Pulmonary artery endothelial cell (primary cell): Measurements from ENCODE around the gene SOX12. TPM values are rescaled to one million over a fixed set of nuclear protein-coding genes. Genes with fewer than 3 reads are reported as not detected.
A peak's percentile ranks its signal among the peaks of the same experiment; 100 is the strongest.

Experiments
- DNase-seq: peaks from one replicate; pipeline ENCODE4 v3.0.0-alpha.2; 2011; ENCODE audit warnings: low read depth, low spot score
- total RNA-seq: library from RNA; depleted of rRNA; stranded (reverse); fragments of >200 nt; gene quantifications from 2 replicates; pipeline ENCODE4 v1.2.3, GENCODE V29; 2014

Gene SOX12
- total RNA-seq, result 4.3 and 5.6 TPM in 2 replicates

- no peak for DNase-seq
Measured at GRCh38 chr20:325045-325888, at the start of gene SOX12. SOX12 (plus strand) TSS chr20:325552; CDS start chr20:325925, 373 bp downstream.

DNA sequence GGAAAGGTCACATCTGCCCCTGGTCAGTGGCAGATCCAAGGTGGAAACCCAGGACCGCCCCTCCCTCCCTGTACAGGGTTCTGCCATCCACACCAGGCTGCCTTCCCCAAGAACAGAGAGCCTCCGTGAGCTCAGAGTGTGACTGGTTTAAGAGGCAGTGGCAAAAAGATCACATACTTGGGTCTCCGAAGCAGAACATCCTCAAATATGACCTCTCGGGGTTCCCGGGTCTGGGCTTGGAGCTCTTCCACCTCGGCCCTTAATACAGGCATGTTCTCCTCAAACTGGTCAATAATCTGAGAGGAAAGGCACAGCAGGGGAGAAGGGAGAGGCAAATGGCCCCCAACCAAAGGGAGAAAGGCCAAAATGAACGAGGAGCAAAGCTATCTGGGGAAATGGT, 49.6 kb upstream of the SOX12 start:
- no peak for DNase-seq

DNA sequence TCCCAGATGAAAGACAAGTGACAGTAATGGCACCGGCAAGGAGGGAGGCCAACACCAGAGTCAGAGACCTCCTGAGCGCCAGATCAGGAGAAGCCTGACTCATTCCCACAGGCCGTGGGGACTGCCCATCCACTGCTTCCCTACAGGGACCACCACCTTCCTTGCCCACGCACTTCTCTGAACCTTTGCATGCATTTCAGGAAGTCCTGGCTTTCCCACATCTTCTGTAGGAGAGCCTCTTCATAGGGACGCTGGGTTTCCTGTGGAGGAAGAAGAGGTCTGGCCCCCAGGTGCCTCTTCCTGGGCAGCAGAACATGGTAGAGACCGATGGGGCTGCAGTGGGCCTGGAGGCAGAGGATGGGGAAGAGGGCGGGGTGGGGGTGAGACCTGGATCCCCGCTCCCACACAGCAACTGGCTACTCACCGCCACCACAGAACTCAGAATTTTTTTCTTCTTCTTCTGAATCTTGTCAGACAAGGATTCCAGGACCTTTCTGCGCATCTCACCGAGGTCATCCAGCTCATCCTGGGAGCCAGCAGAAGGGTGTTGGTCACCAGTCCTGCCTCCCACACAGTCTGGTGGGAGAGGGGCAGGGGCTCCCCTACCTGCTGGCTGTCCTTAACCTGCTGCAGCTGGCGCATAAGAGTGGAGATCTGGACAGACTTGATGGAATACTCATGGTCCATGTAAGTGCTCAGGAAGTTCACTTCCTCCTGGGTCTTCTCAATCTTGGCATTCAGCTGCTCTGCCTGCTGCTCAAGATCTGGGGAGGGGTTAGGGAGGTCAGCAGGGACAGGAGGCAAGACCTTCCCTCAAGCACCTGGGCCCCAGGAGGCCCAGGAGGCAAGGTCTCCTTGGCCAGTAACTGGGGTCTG, 48.5 kb upstream of the SOX12 start:
- no peak for DNase-seq

- DNase-seq, result no peak
Measured at GRCh38 chr20:277496-277781, 47.9 kb upstream of the SOX12 start.

DNA sequence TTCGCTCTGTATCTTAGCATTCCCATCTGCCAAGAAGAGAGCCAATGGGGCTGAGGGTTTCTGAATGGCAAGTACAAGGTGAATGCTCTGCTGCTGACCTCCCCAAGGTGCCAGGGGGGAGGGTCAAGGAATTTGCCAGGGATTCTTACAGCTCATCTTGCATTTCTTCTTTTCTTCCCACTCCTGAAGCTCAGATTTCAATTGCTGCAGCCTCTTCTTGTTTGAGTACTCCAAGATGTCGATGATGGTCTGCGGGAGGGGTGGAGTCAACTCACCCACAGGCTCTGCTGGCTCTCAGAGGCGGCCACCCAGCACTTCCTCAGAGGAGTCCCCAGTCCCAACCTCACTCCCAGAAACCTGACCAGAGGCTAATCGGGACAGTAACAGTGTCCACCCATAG, 47.2 kb upstream of the SOX12 start:
- DNase-seq, result no peak

DNA sequence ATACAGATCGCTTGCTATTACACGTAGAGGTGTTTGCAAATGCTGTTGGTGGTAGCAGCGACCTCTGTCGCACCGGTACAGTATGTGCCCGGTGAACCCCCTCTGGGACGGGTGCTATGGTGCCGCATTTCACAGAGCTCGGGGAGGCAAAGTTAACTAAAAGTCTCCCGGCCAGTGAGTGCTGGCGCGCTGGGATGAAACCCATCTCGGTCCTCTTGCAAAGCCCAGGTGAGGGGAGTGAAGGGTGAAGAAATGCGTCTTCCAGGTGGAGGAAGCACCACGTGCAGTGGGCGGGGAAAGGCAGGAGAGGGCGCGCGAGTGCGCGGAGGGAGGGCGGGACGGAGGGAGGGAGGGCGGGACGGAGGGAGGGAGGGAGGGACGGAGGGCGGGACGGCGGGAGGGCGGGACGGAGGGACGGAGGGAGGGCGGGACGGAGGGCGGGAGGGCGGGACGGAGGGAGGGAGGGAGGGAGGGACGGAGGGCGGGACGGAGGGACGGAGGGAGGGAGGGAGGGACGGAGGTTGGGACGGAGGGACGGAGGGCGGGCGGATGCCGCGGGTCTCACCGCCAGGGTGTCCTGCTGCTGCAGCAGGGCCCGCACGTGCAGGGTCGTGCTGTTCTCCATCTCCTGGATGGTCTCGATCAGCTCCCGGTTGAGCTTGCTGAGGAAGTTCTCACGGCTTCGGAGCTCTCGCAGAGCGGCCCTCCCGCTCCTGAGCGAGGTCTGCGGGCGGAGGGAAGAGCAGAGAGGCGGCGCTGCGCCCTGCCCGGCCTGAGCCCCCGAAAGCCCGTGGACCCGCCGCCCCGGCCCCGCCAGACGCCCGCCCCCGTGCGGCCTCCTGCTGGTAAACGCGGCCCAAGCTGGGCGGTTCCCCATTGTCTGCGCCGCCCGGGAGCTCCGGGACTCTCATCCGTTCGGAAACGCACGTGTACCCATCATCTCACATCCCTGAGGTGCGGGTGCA, 46.5 kb upstream of the SOX12 start:
- DNase-seq, result no peak

DNA sequence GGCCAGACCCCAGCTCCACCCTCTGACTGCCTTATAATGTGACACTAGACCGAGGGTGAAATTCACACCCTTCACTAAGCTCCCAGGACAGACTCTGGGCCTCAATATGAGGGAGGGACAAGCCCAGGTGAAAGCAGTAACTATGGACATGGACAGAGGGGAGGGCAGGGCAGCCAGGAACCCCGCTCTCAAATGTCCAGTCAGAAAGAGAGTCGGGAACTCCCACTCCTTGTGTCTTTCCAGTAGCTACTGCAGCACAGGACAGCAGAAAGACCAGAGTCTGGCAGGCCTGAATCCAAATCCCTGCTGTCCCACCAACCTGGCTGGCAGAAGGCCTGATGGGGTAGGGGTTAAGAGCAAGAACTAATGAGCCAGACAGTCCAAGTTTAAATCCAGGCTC, 41.2 kb upstream of the SOX12 start:
- no peak for DNase-seq

DNA sequence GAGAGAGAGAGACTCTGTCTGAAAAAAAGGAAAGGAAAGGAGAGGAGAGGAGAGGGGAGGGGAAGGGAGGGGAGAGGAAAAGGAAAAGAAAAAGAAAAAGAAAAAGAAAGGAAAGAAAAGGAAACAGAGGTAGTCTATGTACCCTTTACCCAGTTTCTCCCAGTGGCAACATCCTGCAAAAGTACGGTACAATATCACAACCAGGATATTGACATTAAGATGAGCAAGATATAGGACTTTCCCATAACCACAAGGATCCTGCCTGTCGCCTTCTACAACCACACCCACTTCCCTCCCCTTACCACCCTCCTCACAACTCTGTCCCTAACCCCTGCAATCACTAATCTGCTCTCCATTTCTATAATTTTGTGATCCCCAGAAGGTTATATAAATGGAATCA, 38.8 kb upstream of the SOX12 start:
- DNase-seq, result no peak

GRCh38 chr20:288956-289692, 36.2 kb upstream of the SOX12 start:
- DNase-seq, result no peak

DNA sequence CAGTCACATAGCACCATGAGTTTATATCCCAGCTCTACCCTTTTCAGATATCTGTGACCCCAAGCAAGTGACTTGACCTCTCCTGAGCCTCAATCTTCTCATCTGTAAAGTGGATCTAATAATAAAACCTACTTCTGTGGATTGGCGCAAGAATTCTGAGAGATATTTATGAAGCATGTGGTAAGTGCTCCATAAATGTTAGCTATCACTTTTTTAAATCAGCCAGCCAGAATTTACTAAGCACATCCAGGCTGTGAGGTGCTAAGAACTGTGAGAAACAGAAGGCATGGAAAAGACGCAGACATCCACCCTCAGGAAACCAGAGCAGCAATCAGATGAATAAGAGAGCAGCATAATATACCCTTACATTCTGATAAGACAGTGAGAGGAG, 35.7 kb upstream of the SOX12 start:
- DNase-seq, result no peak

- DNase-seq, result peak; percentile 75
Measured at GRCh38 chr20:290084-290831, 35.1 kb upstream of the SOX12 start, which contains the start of gene C20orf96. C20orf96 (minus strand) TSS chr20:290750; CDS start chr20:290610, 140 bp downstream.

- no peak for DNase-seq
Measured at GRCh38 chr20:294602-295001, 30.8 kb upstream of the SOX12 start.

- DNase-seq, result no peak
Measured at GRCh38 chr20:295804-296203, 29.5 kb upstream of the SOX12 start.

DNA sequence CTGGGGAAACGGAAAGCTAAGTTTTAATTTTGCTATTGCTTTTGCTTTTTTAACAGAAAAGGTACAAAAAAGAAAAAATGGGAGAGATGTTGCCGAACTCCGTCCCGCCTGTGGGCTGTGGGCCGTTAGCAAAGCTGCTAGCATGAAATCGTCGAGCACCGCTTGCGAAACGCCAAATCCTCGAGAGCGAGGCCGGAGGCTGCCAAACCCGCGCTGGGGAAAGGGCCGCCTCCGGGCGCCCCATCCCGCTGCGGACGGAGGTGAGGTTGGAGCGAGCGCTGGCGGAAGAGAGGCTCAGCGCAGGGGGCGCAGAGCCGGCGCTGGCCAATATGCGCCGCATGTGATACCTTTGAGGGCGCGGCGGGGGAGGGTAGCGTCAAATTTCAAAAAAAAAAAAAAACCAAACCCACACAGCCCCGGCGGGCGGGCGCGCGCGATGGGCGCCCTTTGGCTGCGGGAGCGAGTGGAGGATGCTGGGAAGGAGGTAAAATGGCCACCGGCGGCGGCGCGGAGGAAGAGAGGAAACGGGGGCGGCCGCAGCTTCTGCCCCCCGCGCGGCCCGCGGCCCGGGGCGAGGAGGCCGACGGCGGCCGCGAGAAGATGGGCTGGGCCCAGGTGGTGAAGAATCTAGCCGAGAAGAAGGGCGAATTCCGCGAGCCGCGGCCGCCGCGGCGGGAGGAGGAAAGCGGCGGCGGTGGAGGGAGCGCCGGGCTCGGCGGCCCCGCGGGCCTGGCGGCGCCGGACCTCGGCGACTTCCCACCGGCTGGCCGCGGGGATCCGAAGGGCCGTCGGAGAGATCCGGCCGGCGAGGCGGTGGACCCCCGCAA, 28.0 kb upstream of the SOX12 start, which contains the start of gene ZCCHC3:
ZCCHC3 (plus strand) TSS at position 473 of the 827 bp plus-strand sequence; CDS start at position 490, 17 bp downstream.
- DNase-seq, result peak; percentile 53

GRCh38 chr20:297925-298775, 27.2 kb upstream of the SOX12 start:
- DNase-seq, result no peak

DNA sequence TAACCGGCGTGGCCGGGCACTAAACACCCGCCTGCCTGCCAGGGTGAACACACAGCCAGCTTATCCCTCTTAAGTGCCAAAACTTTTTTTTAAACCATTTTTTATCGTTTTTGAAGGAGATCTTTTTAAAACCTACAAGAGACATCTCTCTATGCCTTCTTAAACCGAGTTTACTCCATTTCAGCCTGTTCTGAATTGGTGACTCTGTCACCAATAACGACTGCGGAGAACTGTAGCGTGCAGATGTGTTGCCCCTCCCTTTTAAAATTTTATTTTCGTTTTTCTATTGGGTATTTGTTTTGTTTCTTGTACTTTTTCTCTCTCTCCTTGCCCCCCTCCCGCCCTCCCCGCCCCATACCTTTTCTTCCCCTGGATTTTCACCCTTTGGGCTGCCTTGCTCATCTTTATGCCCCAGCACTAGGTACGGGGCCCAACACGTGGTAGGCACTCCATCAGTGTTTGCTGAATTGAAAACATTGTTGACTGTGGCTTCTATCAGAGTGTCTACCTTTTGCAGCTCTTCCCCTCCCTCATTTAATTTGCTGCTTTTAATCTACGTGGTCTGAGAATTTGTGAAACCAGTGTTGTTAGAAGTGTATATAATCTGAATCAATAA, 26.5 kb upstream of the SOX12 start:
- no peak for DNase-seq

- no peak for DNase-seq
Measured at GRCh38 chr20:300345-300990, 24.9 kb upstream of the SOX12 start.
